AG09309 (cell line): ENCODE results near the gene NEK6.

Experiments
- DNase-seq: peaks from one replicate; pipeline ENCODE4 v3.0.0-alpha.2; 2010; ENCODE audit warnings: low read depth
- H3K4me3 ChIP-seq: 2 replicates; pipeline ENCODE4 v1.5.1; 2011; ENCODE audit warnings: mild to moderate bottlenecking, low read depth, low read length, moderate library complexity; ENCODE audit not compliant: control insufficient read depth
- CTCF ChIP-seq: IDR thresholded peaks from 2 replicates; pipeline ENCODE4 v1.5.1; 2011; ENCODE audit warnings: mild to moderate bottlenecking, low read depth, low read length, inconsistent platforms; ENCODE audit not compliant: insufficient read depth, control insufficient read depth; ENCODE audit errors: missing control alignments

The NEK6 gene

GRCh38 chr9:124270504-124271335 lies 13.0 kb downstream of the NEK6 start:
- no peak for DNase-seq
- TF ChIP-seq CTCF, result no peak
- H3K4me3 ChIP-seq, result no peak overlapping the region

- no peak overlapping the region for H3K4me3 ChIP-seq
- no peak for DNase-seq
- TF ChIP-seq CTCF, result no peak
Measured at GRCh38 chr9:124271660-124272059, 13.9 kb downstream of the NEK6 start.

GRCh38 chr9:124272118-124272517 lies 14.4 kb downstream of the NEK6 start:
- no peak for TF ChIP-seq CTCF
- DNase-seq, result no peak
- no peak overlapping the region for H3K4me3 ChIP-seq

- TF ChIP-seq CTCF, result no peak
- H3K4me3 ChIP-seq, result no peak overlapping the region
- DNase-seq, result no peak
Measured at GRCh38 chr9:124272979-124273378, 15.2 kb downstream of the NEK6 start.

- no peak for TF ChIP-seq CTCF
- no peak overlapping the region for H3K4me3 ChIP-seq
- no peak for DNase-seq
Measured at GRCh38 chr9:124273427-124274160, 15.8 kb downstream of the NEK6 start.

- TF ChIP-seq CTCF, result no peak
- no peak overlapping the region for H3K4me3 ChIP-seq
- DNase-seq, result no peak
Measured at GRCh38 chr9:124274226-124274625, 16.5 kb downstream of the NEK6 start.

- no peak for TF ChIP-seq CTCF
- no peak overlapping the region for H3K4me3 ChIP-seq
- DNase-seq, result no peak
Measured at GRCh38 chr9:124274738-124275137, 17.0 kb downstream of the NEK6 start.
